ENCODE data around the gene TEKT1. TPM values are rescaled to one million over a fixed set of nuclear protein-coding genes. Genes with fewer than 3 reads are reported as not detected.

Gene TEKT1
- total RNA-seq, 1 experiment from 2014 or later, result not detected

- H3F3A ChIP-seq (ENCODE audit: low read length, unreplicated experiment), result no peaks in the 10 kb centered on the region
- TF ChIP-seq EZH2 (IDR thresholded peaks at IDR 0.05; ENCODE audit: low read length, unreplicated experiment) (no peak), EZH2phosphoT487 (IDR thresholded peaks at IDR 0.05; ENCODE audit: borderline replicate concordance, low read length) (no peak), CTCF (conservative IDR thresholded peaks at IDR 0.05; ENCODE audit: low read depth, low read length) (no peak)
- H3K4me3 ChIP-seq (ENCODE audit: low read length), result no peak overlapping the region
- H4K20me1 ChIP-seq (ENCODE audit: low read length), result no peaks in the 10 kb centered on the region
- H3K4me1 ChIP-seq (ENCODE audit: insufficient read depth, low read length), result peaks cover 20% of the 10 kb centered on the region
- H3K9me2 ChIP-seq (replicated peaks; ENCODE audit: low read length), result no peaks in the 10 kb centered on the region
- peak overlapping the region; percentile 21; the same call in 1 of the 2 replicates for H3K9ac ChIP-seq (ENCODE audit: low read length)
- peak overlapping the region; percentile 47; the same call in 1 of the 2 replicates for H3K4me2 ChIP-seq (ENCODE audit: low read length)
- DNase-seq, result peak; percentile 87
- no peaks in the 10 kb centered on the region for H3K9me3 ChIP-seq (ENCODE audit: low read length)
- H2AFZ ChIP-seq (ENCODE audit: low read length), result no peak overlapping the region
- H3K27ac ChIP-seq (ENCODE audit: low read length), result peak overlapping the region; percentile 70
- H3K36me3 ChIP-seq (ENCODE audit: low read depth, low read length), result no peaks in the 10 kb centered on the region
- H3K79me2 ChIP-seq (ENCODE audit: low read length), result no peaks in the 10 kb centered on the region
- ATAC-seq, result peak; percentile 75
- intact Hi-C loops (cut with micrococcal nuclease), result no loop called here
- CTCF ChIA-PET, result interaction anchor here (0.6 kb wide), 1 partner anchor 25 kb away, joined by 3 read pairs; no protein-coding TSS in a partner anchor
- POLR2A ChIA-PET (ENCODE audit: unreplicated experiment), result no interaction called here
- no TSS peak for BruUV-seq (replicated peaks)
- H3K27me3 ChIP-seq (ENCODE audit: low read length), result no peaks in the 10 kb centered on the region
Observed at GRCh38 chr17:6796887-6797490, 34.5 kb downstream of the TEKT1 start.

GRCh38 chr17:6796017-6796886 lies 35.3 kb downstream of the TEKT1 start:
- intact Hi-C loops (cut with micrococcal nuclease), result no loop called here

More at GRCh38 chr17:6796017-6796886, 35.3 kb downstream of the TEKT1 start:
- no TSS peak for BruUV-seq (replicated peaks)
- ATAC-seq, result 0 out of 2 replicates have a peak, but pooled peaks have one; percentile 18
- TF ChIP-seq CTCF (conservative IDR thresholded peaks at IDR 0.05; ENCODE audit: low read depth, low read length), result no peak
- TF ChIP-seq EZH2phosphoT487 (IDR thresholded peaks at IDR 0.05; ENCODE audit: borderline replicate concordance, low read length), result no peak
- no peak for TF ChIP-seq EZH2 (IDR thresholded peaks at IDR 0.05; ENCODE audit: low read length, unreplicated experiment)
- no peak overlapping the region for H3K4me2 ChIP-seq (ENCODE audit: low read length)
- H3K27ac ChIP-seq (ENCODE audit: low read length), result peak overlapping the region; percentile 64
- no peak overlapping the region for H3K4me3 ChIP-seq (ENCODE audit: low read length)
- no peak overlapping the region for H2AFZ ChIP-seq (ENCODE audit: low read length)
- H3K79me2 ChIP-seq (ENCODE audit: low read length), result no peaks in the 10 kb centered on the region
- POLR2A ChIA-PET (ENCODE audit: unreplicated experiment), result no interaction called here
- no peaks in the 10 kb centered on the region for H3F3A ChIP-seq (ENCODE audit: low read length, unreplicated experiment)
- H3K9ac ChIP-seq (ENCODE audit: low read length), result peak overlapping the region; percentile 6; the same call in 1 of the 2 replicates
- no peaks in the 10 kb centered on the region for H3K9me3 ChIP-seq (ENCODE audit: low read length)
- DNase-seq, result peak; percentile 6
- no peaks in the 10 kb centered on the region for H3K9me2 ChIP-seq (replicated peaks; ENCODE audit: low read length)
- no peaks in the 10 kb centered on the region for H3K36me3 ChIP-seq (ENCODE audit: low read depth, low read length)
- H3K4me1 ChIP-seq (ENCODE audit: insufficient read depth, low read length), result peaks cover 20% of the 10 kb centered on the region
- CTCF ChIA-PET, result interaction anchor here (0.6 kb wide), 1 partner anchor 47 kb away, joined by 3 read pairs; no protein-coding TSS in a partner anchor
- no peaks in the 10 kb centered on the region for H4K20me1 ChIP-seq (ENCODE audit: low read length)
- no peaks in the 10 kb centered on the region; the same call in 1 of the 2 replicates for H3K27me3 ChIP-seq (ENCODE audit: low read length)
